ENCODE measurements around the gene POLA1.

GRCh38 chrX:24981030-24981429 is 287.3 kb downstream of the POLA1 start:
- TF ChIP-seq, protein P1, sequence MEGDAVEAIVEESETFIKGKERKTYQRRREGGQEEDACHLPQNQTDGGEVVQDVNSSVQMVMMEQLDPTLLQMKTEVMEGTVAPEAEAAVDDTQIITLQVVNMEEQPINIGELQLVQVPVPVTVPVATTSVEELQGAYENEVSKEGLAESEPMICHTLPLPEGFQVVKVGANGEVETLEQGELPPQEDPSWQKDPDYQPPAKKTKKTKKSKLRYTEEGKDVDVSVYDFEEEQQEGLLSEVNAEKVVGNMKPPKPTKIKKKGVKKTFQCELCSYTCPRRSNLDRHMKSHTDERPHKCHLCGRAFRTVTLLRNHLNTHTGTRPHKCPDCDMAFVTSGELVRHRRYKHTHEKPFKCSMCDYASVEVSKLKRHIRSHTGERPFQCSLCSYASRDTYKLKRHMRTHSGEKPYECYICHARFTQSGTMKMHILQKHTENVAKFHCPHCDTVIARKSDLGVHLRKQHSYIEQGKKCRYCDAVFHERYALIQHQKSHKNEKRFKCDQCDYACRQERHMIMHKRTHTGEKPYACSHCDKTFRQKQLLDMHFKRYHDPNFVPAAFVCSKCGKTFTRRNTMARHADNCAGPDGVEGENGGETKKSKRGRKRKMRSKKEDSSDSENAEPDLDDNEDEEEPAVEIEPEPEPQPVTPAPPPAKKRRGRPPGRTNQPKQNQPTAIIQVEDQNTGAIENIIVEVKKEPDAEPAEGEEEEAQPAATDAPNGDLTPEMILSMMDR (IDR thresholded peaks at IDR 0.05; ENCODE audit: insufficient read depth, low read length) = no peak
- TF ChIP-seq POLR2AphosphoS5 (IDR thresholded peaks at IDR 0.05; ENCODE audit: low read depth) (no peak), GABPA (IDR thresholded peaks at IDR 0.05; ENCODE audit: low read depth) (no peak), SPI1 (IDR thresholded peaks at IDR 0.05; ENCODE audit: borderline replicate concordance, low read depth) (no peak)
- TF ChIP-seq, protein P2, sequence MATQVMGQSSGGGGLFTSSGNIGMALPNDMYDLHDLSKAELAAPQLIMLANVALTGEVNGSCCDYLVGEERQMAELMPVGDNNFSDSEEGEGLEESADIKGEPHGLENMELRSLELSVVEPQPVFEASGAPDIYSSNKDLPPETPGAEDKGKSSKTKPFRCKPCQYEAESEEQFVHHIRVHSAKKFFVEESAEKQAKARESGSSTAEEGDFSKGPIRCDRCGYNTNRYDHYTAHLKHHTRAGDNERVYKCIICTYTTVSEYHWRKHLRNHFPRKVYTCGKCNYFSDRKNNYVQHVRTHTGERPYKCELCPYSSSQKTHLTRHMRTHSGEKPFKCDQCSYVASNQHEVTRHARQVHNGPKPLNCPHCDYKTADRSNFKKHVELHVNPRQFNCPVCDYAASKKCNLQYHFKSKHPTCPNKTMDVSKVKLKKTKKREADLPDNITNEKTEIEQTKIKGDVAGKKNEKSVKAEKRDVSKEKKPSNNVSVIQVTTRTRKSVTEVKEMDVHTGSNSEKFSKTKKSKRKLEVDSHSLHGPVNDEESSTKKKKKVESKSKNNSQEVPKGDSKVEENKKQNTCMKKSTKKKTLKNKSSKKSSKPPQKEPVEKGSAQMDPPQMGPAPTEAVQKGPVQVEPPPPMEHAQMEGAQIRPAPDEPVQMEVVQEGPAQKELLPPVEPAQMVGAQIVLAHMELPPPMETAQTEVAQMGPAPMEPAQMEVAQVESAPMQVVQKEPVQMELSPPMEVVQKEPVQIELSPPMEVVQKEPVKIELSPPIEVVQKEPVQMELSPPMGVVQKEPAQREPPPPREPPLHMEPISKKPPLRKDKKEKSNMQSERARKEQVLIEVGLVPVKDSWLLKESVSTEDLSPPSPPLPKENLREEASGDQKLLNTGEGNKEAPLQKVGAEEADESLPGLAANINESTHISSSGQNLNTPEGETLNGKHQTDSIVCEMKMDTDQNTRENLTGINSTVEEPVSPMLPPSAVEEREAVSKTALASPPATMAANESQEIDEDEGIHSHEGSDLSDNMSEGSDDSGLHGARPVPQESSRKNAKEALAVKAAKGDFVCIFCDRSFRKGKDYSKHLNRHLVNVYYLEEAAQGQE (IDR thresholded peaks at IDR 0.05; ENCODE audit: insufficient replicate concordance, low read depth) = no peak

Measured in HL-60 (cell line).